Panc1 (cell line): ENCODE measurements around the gene ADSS1. TPM values are rescaled to one million over a fixed set of nuclear protein-coding genes. Genes with fewer than 3 reads are reported as not detected.

Source experiments
- ATAC-seq: fragments of 200-7000 bp; cut with Tn5 transposase; 2 replicates; pipeline ENCODE4 v1.9.1; 2020; ENCODE audit warnings: mild to moderate bottlenecking, moderate library complexity
- BruUV-seq: library from RNA; stranded (reverse); fragments of 400-500 nt; replicated peaks from 2 replicates; lab custom pipeline; 2021; lab: Mats Ljungman, UMichigan
- CTCF ChIA-PET: fragments of 300-600 bp; sonication (Branson Sonifier 250); formaldehyde crosslinking; loops from one replicate; lab custom pipeline; 2022; ENCODE audit warnings: antibody characterized with exemption; lab: Charles Lee
- POLR2A ChIA-PET: fragments of 300-600 bp; sonication (Branson Sonifier 250); formaldehyde crosslinking; loops from one replicate; lab custom pipeline; 2022; ENCODE audit warnings: antibody characterized with exemption; lab: Charles Lee
- DNase-seq: peaks from one replicate; pipeline ENCODE4 v3.0.0-alpha.2; 2010; ENCODE audit warnings: low read depth, low spot score
- H3K27ac ChIP-seq: 2 replicates; pipeline ENCODE4 v1.5.1; 2011; ENCODE audit warnings: mild to moderate bottlenecking, low read length, inconsistent platforms
- H3K27me3 ChIP-seq: fragments of 200-500 bp; sonication (Bioruptor generic); 2 replicates; pipeline ENCODE4 v1.6.0; 2014; ENCODE audit warnings: low read length, inconsistent platforms; ENCODE audit not compliant: control insufficient read depth, insufficient read depth
- H3K36me3 ChIP-seq: fragments of 200-500 bp; sonication (Bioruptor generic); 2 replicates; pipeline ENCODE4 v1.5.1; 2014; ENCODE audit warnings: inconsistent platforms, mild to moderate bottlenecking, low read length, moderate library complexity; ENCODE audit not compliant: control insufficient read depth, insufficient read depth
- H3K4me1 ChIP-seq: 2 replicates; pipeline ENCODE4 v1.5.1; 2011; ENCODE audit warnings: inconsistent platforms, mild to moderate bottlenecking, low read length, moderate library complexity; ENCODE audit not compliant: control insufficient read depth, insufficient read depth
- H3K4me3 ChIP-seq, 2 experiments: 2 replicates each; pipeline ENCODE4 v1.5.1; 2011 to 2012; ENCODE audit warnings: low read depth in 2 of 2, low read length in 2 of 2, mild to moderate bottlenecking in 2 of 2, inconsistent platforms in 1 of 2, moderate library complexity in 1 of 2
- H3K9me3 ChIP-seq: fragments of 200-500 bp; sonication (Bioruptor generic); 2 replicates; pipeline ENCODE4 v1.5.1; 2014; ENCODE audit warnings: low read depth, mild to moderate bottlenecking, inconsistent platforms, low read length, moderate library complexity; ENCODE audit not compliant: control insufficient read depth, insufficient read depth
- POLR2AphosphoS5 ChIP-seq: IDR thresholded peaks from 2 replicates; pipeline ENCODE4 v1.6.1; 2012; ENCODE audit warnings: mild to moderate bottlenecking, low read depth, low read length, moderate library complexity
- SIN3A ChIP-seq: IDR thresholded peaks from 2 replicates; pipeline ENCODE4 v1.6.1; 2012; ENCODE audit warnings: low read depth, mild to moderate bottlenecking, low read length, moderate library complexity, borderline replicate concordance; ENCODE audit not compliant: insufficient read depth
- TCF7L2 ChIP-seq: IDR thresholded peaks from 2 replicates; pipeline ENCODE4 v1.6.1; 2011; ENCODE audit warnings: mild to moderate bottlenecking, low read depth, low read length, inconsistent platforms
- in situ Hi-C: cut with HindIII; loops from 2 replicates; pipeline ENCODE4 v1.10.0; 2016; ENCODE audit warnings: low sequenced_read_pairs, low pct_unique_long_range_greater_than_20kb
- intact Hi-C: fragments of 100-400 bp; cut with micrococcal nuclease; formaldehyde crosslinking; loops from one replicate; pipeline ENCODE4 v1.10.0; 2022; ENCODE audit not compliant: unreplicated experiment
- total RNA-seq: library from RNA; stranded (reverse); gene quantifications from one replicate; pipeline ENCODE4 v1.2.1, GENCODE V29; 2021; ENCODE audit not compliant: unreplicated experiment
- TF ChIP-seq, protein P1 (sequence below), 2 experiments: IDR thresholded peaks; 2 replicates each; pipeline ENCODE4 v1.6.1; 2011 to 2012; ENCODE audit warnings: low read depth in 2 of 2, control low read depth in 1 of 2, low read length in 1 of 2, mild to moderate bottlenecking in 1 of 2, moderate library complexity in 1 of 2; ENCODE audit not compliant: insufficient read depth in 1 of 2
- TF ChIP-seq, protein P2 (sequence below): fragments of 450-650 bp; IDR thresholded peaks from 2 replicates; pipeline ENCODE4 v1.5.1; 2017; ENCODE audit warnings: mild to moderate bottlenecking

The ADSS1 gene
- total RNA-seq, 1 experiment from 2014 or later = 9.4 TPM

DNA sequence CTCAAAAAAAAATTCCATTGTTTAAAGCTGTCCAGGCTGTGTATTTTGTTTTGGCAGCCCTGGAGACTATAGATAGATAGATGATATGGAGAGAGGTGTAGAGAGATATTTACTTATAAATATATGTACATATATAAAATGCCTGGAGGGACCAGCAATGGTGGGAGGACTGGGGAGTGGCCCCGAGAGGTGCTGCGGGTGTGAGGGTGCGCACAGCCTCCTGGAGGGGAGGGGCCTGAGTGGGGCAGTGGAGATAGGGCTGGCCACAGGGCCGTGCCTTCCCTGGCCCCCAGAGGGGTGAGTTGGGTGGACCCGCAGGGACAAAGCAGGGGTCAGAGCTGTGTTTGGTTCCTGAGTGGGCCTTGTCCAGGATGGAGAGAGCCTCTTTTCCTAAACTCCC lies 6.5 kb downstream of the ADSS1 start:
- no peak for DNase-seq
- intact Hi-C loops = no loop called here
- in situ Hi-C loops = no loop called here

DNA sequence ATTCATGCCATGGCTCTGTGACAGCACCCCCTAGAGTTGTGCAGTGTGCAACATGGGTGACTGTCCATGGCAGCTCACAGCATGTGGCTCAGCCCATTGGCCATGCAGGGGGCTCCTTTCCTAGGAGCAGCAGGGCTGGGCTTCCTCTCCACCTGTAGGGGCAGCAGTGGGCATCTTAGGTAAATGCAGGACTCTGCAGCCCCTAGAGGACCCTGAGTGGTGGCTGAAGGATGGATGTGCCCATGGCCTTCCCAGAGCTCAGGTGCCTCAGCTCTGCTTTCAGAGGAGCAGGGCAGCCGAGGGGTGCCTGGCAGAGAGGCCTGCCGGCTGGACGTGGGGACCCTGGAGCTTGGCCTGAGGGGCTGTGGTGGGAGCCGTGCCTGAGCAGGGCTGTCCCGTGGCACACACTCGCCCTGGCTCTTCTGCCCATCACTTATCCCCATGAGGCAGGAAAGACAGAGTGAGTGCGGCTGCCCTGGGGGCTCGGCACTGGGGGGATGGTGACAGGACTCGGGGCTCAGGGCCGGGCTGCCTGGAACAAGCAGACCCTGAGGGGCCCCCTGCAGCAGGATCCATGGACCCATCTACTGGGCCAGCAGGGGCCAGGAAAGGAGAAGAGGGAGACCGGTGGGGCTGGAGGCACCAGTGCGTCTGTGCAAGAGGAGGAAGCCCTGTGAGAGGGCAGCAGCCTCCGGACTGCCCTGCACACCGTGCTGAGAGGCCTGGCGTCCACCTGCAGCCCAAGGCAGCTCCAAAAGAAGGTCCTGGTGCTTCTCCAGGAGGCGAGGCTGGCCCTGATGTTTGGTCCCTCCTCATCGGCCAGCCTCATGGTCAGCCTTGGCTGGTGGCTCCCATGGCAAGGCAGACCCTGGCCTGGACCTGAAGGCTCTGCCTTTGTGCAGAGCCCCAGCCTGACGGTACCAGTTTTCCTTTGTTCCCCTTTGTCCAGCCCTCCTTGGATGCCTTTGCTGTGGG lies 7.6 kb downstream of the ADSS1 start:
- H3K27me3 ChIP-seq = no peaks in the 10 kb centered on the region
- no peaks in the 10 kb centered on the region for H3K9me3 ChIP-seq
- ChIA-PET CTCF (no interaction called here), POLR2A (no interaction called here)
- H3K27ac ChIP-seq = no peak overlapping the region
- H3K4me3 ChIP-seq = no peak overlapping the region
- intact Hi-C loops = no loop called here
- in situ Hi-C loops = no loop called here
- TF ChIP-seq, protein P1, sequence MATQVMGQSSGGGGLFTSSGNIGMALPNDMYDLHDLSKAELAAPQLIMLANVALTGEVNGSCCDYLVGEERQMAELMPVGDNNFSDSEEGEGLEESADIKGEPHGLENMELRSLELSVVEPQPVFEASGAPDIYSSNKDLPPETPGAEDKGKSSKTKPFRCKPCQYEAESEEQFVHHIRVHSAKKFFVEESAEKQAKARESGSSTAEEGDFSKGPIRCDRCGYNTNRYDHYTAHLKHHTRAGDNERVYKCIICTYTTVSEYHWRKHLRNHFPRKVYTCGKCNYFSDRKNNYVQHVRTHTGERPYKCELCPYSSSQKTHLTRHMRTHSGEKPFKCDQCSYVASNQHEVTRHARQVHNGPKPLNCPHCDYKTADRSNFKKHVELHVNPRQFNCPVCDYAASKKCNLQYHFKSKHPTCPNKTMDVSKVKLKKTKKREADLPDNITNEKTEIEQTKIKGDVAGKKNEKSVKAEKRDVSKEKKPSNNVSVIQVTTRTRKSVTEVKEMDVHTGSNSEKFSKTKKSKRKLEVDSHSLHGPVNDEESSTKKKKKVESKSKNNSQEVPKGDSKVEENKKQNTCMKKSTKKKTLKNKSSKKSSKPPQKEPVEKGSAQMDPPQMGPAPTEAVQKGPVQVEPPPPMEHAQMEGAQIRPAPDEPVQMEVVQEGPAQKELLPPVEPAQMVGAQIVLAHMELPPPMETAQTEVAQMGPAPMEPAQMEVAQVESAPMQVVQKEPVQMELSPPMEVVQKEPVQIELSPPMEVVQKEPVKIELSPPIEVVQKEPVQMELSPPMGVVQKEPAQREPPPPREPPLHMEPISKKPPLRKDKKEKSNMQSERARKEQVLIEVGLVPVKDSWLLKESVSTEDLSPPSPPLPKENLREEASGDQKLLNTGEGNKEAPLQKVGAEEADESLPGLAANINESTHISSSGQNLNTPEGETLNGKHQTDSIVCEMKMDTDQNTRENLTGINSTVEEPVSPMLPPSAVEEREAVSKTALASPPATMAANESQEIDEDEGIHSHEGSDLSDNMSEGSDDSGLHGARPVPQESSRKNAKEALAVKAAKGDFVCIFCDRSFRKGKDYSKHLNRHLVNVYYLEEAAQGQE (IDR thresholded peaks at IDR 0.05; ENCODE audit: insufficient read depth in 1 of 2, low read depth in 2 of 2, low read length in 1 of 2) = no peak
- TF ChIP-seq POLR2AphosphoS5 = no peak
- TF ChIP-seq, protein P2, sequence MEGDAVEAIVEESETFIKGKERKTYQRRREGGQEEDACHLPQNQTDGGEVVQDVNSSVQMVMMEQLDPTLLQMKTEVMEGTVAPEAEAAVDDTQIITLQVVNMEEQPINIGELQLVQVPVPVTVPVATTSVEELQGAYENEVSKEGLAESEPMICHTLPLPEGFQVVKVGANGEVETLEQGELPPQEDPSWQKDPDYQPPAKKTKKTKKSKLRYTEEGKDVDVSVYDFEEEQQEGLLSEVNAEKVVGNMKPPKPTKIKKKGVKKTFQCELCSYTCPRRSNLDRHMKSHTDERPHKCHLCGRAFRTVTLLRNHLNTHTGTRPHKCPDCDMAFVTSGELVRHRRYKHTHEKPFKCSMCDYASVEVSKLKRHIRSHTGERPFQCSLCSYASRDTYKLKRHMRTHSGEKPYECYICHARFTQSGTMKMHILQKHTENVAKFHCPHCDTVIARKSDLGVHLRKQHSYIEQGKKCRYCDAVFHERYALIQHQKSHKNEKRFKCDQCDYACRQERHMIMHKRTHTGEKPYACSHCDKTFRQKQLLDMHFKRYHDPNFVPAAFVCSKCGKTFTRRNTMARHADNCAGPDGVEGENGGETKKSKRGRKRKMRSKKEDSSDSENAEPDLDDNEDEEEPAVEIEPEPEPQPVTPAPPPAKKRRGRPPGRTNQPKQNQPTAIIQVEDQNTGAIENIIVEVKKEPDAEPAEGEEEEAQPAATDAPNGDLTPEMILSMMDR = peak; percentile 68; the same call in 1 of the 2 replicates
- BruUV-seq = no TSS peak
- ATAC-seq (0 out of 2 replicates have a peak, but pooled peaks have one; percentile 28), DNase-seq (no peak)
- H3K36me3 ChIP-seq = no peaks in the 10 kb centered on the region
- no peaks in the 10 kb centered on the region for H3K4me1 ChIP-seq

More for the DNA sequence above, 6.5 kb downstream of the ADSS1 start:
- no TSS peak for BruUV-seq
- no peak for TF ChIP-seq POLR2AphosphoS5
- TF ChIP-seq, protein P1 (IDR thresholded peaks at IDR 0.05; ENCODE audit: insufficient read depth in 1 of 2, low read depth in 2 of 2, low read length in 1 of 2) = no peak
- TF ChIP-seq TCF7L2 = no peak
- TF ChIP-seq, protein P2 = no peak
- TF ChIP-seq SIN3A = no peak
- H3K9me3 ChIP-seq = no peaks in the 10 kb centered on the region
- H3K4me3 ChIP-seq = no peak overlapping the region
- H3K27ac ChIP-seq = no peak overlapping the region
- H3K27me3 ChIP-seq = no peaks in the 10 kb centered on the region
- no peaks in the 10 kb centered on the region for H3K36me3 ChIP-seq
- H3K4me1 ChIP-seq = peaks cover 9% of the 10 kb centered on the region
- ChIA-PET CTCF (no interaction called here), POLR2A (no interaction called here)
- no peak for ATAC-seq
